ENCODE results near the gene APELA.
A peak's percentile ranks its signal among the peaks of the same experiment; 100 is the strongest.

APELA gene

DNA sequence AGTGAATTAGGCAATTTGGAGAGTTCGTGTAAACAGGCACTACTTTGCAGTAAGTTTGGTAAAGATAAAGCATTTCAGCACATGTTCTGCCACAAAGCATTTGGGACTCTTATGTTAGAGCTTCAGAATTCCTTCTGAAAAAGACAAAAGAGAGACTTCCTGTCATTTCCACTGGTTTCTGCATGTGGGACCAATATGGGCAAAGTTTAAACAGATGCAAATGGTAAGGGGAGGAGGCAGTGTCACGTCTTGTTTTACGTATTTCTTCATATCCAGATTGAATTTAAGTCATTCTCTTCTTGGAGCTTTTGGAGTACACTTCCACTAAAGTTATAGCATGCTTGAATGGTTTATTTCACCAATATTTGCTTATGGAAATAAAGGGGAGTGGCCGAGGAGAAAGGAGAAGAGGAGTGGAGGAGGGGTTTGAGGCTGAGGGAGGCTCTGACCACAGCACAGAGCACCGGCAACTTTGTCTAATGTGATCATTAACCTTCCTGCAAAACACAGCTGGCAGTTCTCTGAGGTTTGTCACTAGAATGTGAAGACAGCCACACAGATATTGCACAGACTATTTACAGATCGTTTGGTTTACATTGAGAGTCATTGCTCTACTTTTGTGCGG is at the start of gene APELA:
Gene APELA (plus strand): TSS at position 479 of the 625 bp plus-strand sequence. CDS start 154 bp downstream, outside the sequence.
- no peak for TF ChIP-seq CTCF (IDR thresholded peaks at IDR 0.05; ENCODE audit: low read depth, low read length, missing control alignments)
- peak; percentile 13 for DNase-seq (ENCODE audit: low read depth)
- H3K4me3 ChIP-seq (ENCODE audit: low read depth, low read length): no peak within 1 kb of the TSS

- no peak for TF ChIP-seq CTCF (IDR thresholded peaks at IDR 0.05; ENCODE audit: low read depth, low read length, missing control alignments)
- no peak overlapping the region for H3K4me3 ChIP-seq (ENCODE audit: low read depth, low read length)
- DNase-seq (ENCODE audit: low read depth): no peak
Measured at GRCh38 chr4:164828955-164829354, 48.0 kb upstream of the APELA start.

- no peak for DNase-seq (ENCODE audit: low read depth)
- H3K4me3 ChIP-seq (ENCODE audit: low read depth, low read length): no peak overlapping the region
- TF ChIP-seq CTCF (IDR thresholded peaks at IDR 0.05; ENCODE audit: low read depth, low read length, missing control alignments): no peak
Measured at GRCh38 chr4:164846566-164846965, 30.4 kb upstream of the APELA start.

GRCh38 chr4:164847016-164847415 is 30.0 kb upstream of the APELA start:
- no peak overlapping the region for H3K4me3 ChIP-seq (ENCODE audit: low read depth, low read length)
- no peak for TF ChIP-seq CTCF (IDR thresholded peaks at IDR 0.05; ENCODE audit: low read depth, low read length, missing control alignments)
- no peak for DNase-seq (ENCODE audit: low read depth)

GRCh38 chr4:164847967-164848649 is 28.9 kb upstream of the APELA start:
- H3K4me3 ChIP-seq (ENCODE audit: low read depth, low read length): no peak overlapping the region
- TF ChIP-seq CTCF (IDR thresholded peaks at IDR 0.05; ENCODE audit: low read depth, low read length, missing control alignments): no peak

DNA sequence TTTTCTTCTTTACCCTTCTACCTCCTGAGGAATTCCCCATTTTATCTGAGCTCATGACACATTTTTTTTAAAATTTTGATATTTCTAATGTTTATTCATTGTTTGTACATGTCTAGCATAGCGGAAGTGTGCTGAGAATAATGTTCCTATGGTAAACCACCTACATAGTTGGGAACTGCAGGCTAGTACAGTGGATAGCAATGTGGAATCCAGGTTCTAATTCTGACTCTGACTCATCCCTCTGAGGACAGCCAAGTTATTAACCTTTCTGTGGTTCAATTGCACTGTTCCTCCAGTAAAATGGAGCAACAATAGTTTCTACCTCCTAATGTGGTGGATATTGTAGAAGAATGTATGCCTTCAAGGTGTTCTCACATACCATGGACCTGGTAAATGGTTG is 20.6 kb upstream of the APELA start:
- no peak overlapping the region for H3K4me3 ChIP-seq (ENCODE audit: low read depth, low read length)
- no peak for DNase-seq (ENCODE audit: low read depth)
- no peak for TF ChIP-seq CTCF (IDR thresholded peaks at IDR 0.05; ENCODE audit: low read depth, low read length, missing control alignments)

More at GRCh38 chr4:164847967-164848649, 28.9 kb upstream of the APELA start:
- no peak for DNase-seq (ENCODE audit: low read depth)
